Fibroblast of mammary gland (primary cell): ENCODE measurements around the gene SHB.

Source experiments
- DNase-seq: peaks from one replicate; pipeline ENCODE4 v3.0.0-alpha.2; 2010; ENCODE audit warnings: low read depth
- H3K4me3 ChIP-seq: 2 replicates; pipeline ENCODE4 v1.5.1; 2011; ENCODE audit warnings: low read depth, mild to moderate bottlenecking, low read length, moderate library complexity; ENCODE audit not compliant: control insufficient read depth
- CTCF ChIP-seq: conservative IDR thresholded peaks from 2 replicates; pipeline ENCODE4 v1.5.1; 2011; ENCODE audit warnings: low read depth, low read length, inconsistent platforms; ENCODE audit not compliant: control insufficient read depth, insufficient read depth

Gene SHB

GRCh38 chr9:37975639-37976038, 93.4 kb downstream of the SHB start:
- DNase-seq = no peak
- no peak overlapping the region for H3K4me3 ChIP-seq
- TF ChIP-seq CTCF = no peak

GRCh38 chr9:37974506-37975173, 94.4 kb downstream of the SHB start:
- DNase-seq = no peak
- no peak overlapping the region for H3K4me3 ChIP-seq
- TF ChIP-seq CTCF = no peak

- DNase-seq = no peak
Observed at GRCh38 chr9:37972351-37972848, 96.6 kb downstream of the SHB start.

GRCh38 chr9:37971691-37972090, 97.3 kb downstream of the SHB start:
- TF ChIP-seq CTCF = no peak
- H3K4me3 ChIP-seq = no peak overlapping the region
- DNase-seq = no peak

More at GRCh38 chr9:37972351-37972848, 96.6 kb downstream of the SHB start:
- H3K4me3 ChIP-seq = no peak overlapping the region
- peak; percentile 29 for TF ChIP-seq CTCF

- no peak overlapping the region for H3K4me3 ChIP-seq
- no peak for TF ChIP-seq CTCF
- DNase-seq = peak; percentile 47
Observed at GRCh38 chr9:37971108-37971459, 97.9 kb downstream of the SHB start.

- H3K4me3 ChIP-seq = no peak overlapping the region
- no peak for TF ChIP-seq CTCF
- DNase-seq = no peak
Observed at GRCh38 chr9:37970301-37971107, 98.5 kb downstream of the SHB start.
